T1000 (cell line): ENCODE measurements around the gene ACBD3.
"Not testable (repeated sequence)": the region's sequence is repeated elsewhere in the genome, so short reads cannot be mapped to it uniquely, and the experiment has no call there.

Experiments used
- DNase-seq: peaks from one replicate; lab custom pipeline; 2025; ENCODE audit warnings: mixed read lengths; lab: John Stamatoyannopoulos, UW

Gene ACBD3

GRCh38 chr1:226186124-226187018 is at the start of gene ACBD3:
ACBD3 (minus strand) TSS chr1:226186741; CDS start chr1:226186675, 66 bp downstream.
- DNase-seq, result peak; percentile 79

GRCh38 chr1:226233806-226234205 is 47.3 kb upstream of the ACBD3 start:
- DNase-seq, result no peak

GRCh38 chr1:226233293-226233692 is 46.8 kb upstream of the ACBD3 start:
- no peak for DNase-seq

GRCh38 chr1:226226601-226227000 is 40.1 kb upstream of the ACBD3 start:
- no peak for DNase-seq

- no peak for DNase-seq
Measured at GRCh38 chr1:226223786-226224244, 37.3 kb upstream of the ACBD3 start.

- no peak for DNase-seq
Measured at GRCh38 chr1:226223157-226223785, 36.7 kb upstream of the ACBD3 start, which contains the start of gene MIXL1. MIXL1 (plus strand) TSS chr1:226223664; CDS start chr1:226223682, 18 bp downstream.

- DNase-seq, result no peak
Measured at GRCh38 chr1:226222686-226223085, 36.1 kb upstream of the ACBD3 start.

- no peak for DNase-seq
Measured at GRCh38 chr1:226220473-226221189, 34.1 kb upstream of the ACBD3 start.

GRCh38 chr1:226217273-226217672 is 30.7 kb upstream of the ACBD3 start:
- DNase-seq, result no peak

- DNase-seq, result no peak
Measured at GRCh38 chr1:226216056-226216455, 29.5 kb upstream of the ACBD3 start.

GRCh38 chr1:226215239-226215638 is 28.7 kb upstream of the ACBD3 start:
- DNase-seq, result no peak

GRCh38 chr1:226212545-226212944 is 26.0 kb upstream of the ACBD3 start:
- DNase-seq, result no peak

- DNase-seq, result no peak
Measured at GRCh38 chr1:226211181-226211821, 24.8 kb upstream of the ACBD3 start.

- no peak for DNase-seq
Measured at GRCh38 chr1:226210571-226211176, 24.1 kb upstream of the ACBD3 start.

- DNase-seq, result no peak
Measured at GRCh38 chr1:226209307-226210059, 22.9 kb upstream of the ACBD3 start.

- DNase-seq, result no peak
Measured at GRCh38 chr1:226207048-226207447, 20.5 kb upstream of the ACBD3 start.

GRCh38 chr1:226204198-226204597 is 17.7 kb upstream of the ACBD3 start:
- no peak for DNase-seq

- DNase-seq, result no peak
Measured at GRCh38 chr1:226203655-226204054, 17.1 kb upstream of the ACBD3 start.

GRCh38 chr1:226203240-226203639 is 16.7 kb upstream of the ACBD3 start:
- DNase-seq, result no peak

GRCh38 chr1:226202666-226203065 is 16.1 kb upstream of the ACBD3 start:
- not testable (repeated sequence) for DNase-seq

GRCh38 chr1:226202246-226202645 is 15.7 kb upstream of the ACBD3 start:
- no peak for DNase-seq
